ENCODE data around the gene CPEB2.
"Not testable (repeated sequence)": the region's sequence is repeated elsewhere in the genome, so short reads cannot be mapped to it uniquely, and the experiment has no call there.

CPEB2 gene

DNA sequence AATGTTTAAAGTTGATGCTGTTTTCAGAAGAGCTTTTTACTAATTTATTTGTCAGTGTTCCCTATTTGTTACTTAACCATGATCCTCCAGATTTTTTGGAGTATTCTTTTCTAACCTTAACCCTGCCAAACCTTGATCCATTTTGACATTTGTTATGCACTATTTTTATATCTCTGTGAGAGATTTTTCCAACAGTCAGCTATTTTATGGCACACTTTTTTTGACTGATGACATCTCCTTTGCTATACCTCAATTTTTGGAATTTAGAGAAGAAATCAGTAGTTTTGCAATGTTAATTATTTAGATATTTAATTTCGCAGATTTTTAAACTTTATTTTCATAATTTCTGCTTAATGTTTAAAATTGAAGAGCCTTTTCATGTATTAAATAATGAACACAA lies 66.0 kb downstream of the CPEB2 start:
- TF ChIP-seq, protein P1, sequence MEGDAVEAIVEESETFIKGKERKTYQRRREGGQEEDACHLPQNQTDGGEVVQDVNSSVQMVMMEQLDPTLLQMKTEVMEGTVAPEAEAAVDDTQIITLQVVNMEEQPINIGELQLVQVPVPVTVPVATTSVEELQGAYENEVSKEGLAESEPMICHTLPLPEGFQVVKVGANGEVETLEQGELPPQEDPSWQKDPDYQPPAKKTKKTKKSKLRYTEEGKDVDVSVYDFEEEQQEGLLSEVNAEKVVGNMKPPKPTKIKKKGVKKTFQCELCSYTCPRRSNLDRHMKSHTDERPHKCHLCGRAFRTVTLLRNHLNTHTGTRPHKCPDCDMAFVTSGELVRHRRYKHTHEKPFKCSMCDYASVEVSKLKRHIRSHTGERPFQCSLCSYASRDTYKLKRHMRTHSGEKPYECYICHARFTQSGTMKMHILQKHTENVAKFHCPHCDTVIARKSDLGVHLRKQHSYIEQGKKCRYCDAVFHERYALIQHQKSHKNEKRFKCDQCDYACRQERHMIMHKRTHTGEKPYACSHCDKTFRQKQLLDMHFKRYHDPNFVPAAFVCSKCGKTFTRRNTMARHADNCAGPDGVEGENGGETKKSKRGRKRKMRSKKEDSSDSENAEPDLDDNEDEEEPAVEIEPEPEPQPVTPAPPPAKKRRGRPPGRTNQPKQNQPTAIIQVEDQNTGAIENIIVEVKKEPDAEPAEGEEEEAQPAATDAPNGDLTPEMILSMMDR (IDR thresholded peaks at IDR 0.05; ENCODE audit: low read depth, low read length, missing control alignments), result no peak
- in situ Hi-C loops (cut with HindIII; ENCODE audit: low pct_ligation_motif_present, low sequenced_read_pairs), result no loop called here
- Histone ChIP-seq H3K27ac (no peak overlapping the region), H3K27me3 (replicated peaks) (no peaks in the 10 kb centered on the region), H3K36me3 (replicated peaks) (peaks cover 32% of the 10 kb centered on the region), H3K4me3 (ENCODE audit: low read depth, low read length) (no peak overlapping the region)
- DNase-seq, result no peak

DNA sequence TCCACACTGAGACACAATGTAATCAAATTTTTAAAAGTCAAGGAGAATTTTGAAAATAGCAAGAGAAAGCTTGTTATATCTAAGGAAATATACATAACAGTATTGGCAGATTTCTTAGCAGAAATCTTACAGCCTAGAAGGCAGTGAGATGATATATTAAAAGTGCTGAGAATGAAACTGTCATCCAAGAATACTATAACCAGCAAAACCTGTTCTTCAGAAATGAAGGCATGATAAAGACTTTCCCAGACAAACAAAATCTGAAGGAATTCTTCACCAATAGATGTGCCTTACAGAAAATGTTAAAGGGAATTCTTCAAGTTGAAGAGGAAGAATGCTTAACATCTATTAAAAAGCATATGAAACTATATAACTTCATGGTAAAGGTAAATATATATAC lies 73.6 kb downstream of the CPEB2 start:
- Histone ChIP-seq H3K4me3 (ENCODE audit: low read depth, low read length) (no peak overlapping the region), H3K27me3 (replicated peaks) (no peaks in the 10 kb centered on the region), H3K27ac (no peak overlapping the region), H3K36me3 (replicated peaks) (no peaks in the 10 kb centered on the region)
- no peak for DNase-seq
- TF ChIP-seq, protein P1 (IDR thresholded peaks at IDR 0.05; ENCODE audit: low read depth, low read length, missing control alignments), result no peak
- in situ Hi-C loops (cut with HindIII; ENCODE audit: low pct_ligation_motif_present, low sequenced_read_pairs), result no loop called here

DNA sequence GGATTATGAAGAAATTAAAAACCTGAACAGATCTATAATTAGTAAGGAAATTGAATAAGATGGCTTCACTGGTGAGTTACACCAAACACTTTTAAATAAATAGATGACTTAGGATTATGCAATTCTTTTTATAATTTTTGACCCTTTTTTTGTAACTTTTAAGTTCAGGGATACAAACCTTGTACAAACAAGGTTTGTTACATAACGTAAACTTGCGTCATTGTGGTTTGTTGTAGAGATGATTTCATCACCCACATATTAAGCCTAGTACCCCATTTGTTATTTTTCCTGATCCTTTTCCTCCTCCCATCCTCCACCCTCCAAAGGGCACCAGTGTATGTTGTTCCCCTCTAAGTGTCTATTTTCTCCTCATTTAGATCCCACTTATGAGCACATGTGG lies 75.7 kb downstream of the CPEB2 start:
- peak overlapping the region; percentile 92 for H3K27ac ChIP-seq
- in situ Hi-C loops (cut with HindIII; ENCODE audit: low pct_ligation_motif_present, low sequenced_read_pairs), result no loop called here
- no peak overlapping the region for H3K4me3 ChIP-seq (ENCODE audit: low read depth, low read length)
- no peaks in the 10 kb centered on the region for H3K36me3 ChIP-seq (replicated peaks)
- H3K27me3 ChIP-seq (replicated peaks), result no peaks in the 10 kb centered on the region
- TF ChIP-seq, protein P1 (IDR thresholded peaks at IDR 0.05; ENCODE audit: low read depth, low read length, missing control alignments), result no peak
- peak; percentile 76 for DNase-seq

DNA sequence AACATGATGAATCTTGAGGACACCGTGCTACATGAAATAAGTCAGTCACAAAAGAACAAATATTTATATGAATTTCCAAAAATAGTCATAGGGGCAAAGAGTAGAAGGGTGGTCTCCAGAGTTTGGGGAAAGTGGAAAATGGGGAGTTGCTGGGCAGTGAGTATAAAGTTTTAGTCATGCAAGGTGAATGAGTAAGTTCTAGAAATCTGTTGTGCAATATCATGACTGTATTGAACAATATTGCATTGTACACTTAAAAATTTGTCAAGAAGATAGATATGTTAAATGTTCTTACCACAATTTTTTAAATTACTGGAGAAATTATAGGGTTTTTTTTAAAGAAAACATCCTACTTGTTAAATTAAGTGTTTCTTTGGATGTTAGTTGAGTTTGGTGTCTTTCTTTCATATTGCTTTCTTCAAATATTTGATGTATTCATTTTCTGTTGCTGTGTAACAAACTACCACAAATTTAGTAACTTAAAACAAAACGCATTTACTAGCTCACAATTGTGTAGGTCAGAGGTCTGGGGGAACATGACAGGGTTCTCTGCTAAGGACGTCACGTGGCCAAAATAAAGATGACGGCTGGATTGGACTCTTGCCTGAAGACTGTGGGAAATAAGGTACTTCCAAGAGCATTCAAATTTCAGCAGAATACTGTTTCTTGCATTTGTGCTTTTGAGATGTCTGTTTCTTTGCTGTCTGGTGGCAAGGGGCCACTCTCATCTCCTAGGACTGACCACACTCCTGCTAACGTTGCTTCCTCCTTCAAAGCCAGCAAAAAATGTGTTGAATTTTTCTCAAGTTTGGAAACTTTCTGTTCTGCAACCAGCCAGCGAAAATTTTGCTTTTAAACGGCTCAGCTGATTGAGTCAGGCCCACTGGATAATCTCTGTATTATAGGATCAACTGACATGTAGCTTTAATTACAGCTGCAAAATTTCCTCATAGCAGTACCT lies 76.7 kb downstream of the CPEB2 start:
- no peaks in the 10 kb centered on the region for H3K27me3 ChIP-seq (replicated peaks)

DNA sequence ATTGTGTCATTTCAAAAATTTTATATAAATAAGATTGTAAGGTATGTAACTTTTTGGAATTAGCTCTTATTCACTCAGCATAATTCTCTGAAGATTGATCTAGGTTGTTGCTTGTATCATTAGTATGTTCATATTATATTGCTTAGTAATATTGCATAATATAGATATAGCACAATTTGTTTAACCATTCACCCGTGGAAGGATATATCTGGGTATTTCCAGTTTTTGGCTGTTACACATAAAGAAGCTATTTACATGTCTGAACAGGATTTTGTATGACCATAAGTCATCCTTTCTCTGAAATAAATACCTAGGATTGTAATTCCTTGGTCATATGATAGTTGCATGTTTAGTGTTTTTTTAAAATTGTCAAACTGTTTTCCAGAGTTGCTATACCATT lies 82.5 kb downstream of the CPEB2 start:
- H3K4me3 ChIP-seq (ENCODE audit: low read depth, low read length), result no peak overlapping the region
- in situ Hi-C loops (cut with HindIII; ENCODE audit: low pct_ligation_motif_present, low sequenced_read_pairs), result no loop called here
- TF ChIP-seq, protein P1 (IDR thresholded peaks at IDR 0.05; ENCODE audit: low read depth, low read length, missing control alignments), result no peak
- H3K36me3 ChIP-seq (replicated peaks), result no peaks in the 10 kb centered on the region
- DNase-seq, result no peak
- H3K27ac ChIP-seq, result no peak overlapping the region
- no peaks in the 10 kb centered on the region for H3K27me3 ChIP-seq (replicated peaks)

More for the DNA sequence above, 76.7 kb downstream of the CPEB2 start:
- peak; percentile 29 for DNase-seq
- in situ Hi-C loops (cut with HindIII; ENCODE audit: low pct_ligation_motif_present, low sequenced_read_pairs), result no loop called here
- Histone ChIP-seq H3K4me3 (ENCODE audit: low read depth, low read length) (no peak overlapping the region), H3K36me3 (replicated peaks) (no peaks in the 10 kb centered on the region), H3K27ac (peak overlapping the region; percentile 92)
- TF ChIP-seq, protein P1 (IDR thresholded peaks at IDR 0.05; ENCODE audit: low read depth, low read length, missing control alignments), result no peak

DNA sequence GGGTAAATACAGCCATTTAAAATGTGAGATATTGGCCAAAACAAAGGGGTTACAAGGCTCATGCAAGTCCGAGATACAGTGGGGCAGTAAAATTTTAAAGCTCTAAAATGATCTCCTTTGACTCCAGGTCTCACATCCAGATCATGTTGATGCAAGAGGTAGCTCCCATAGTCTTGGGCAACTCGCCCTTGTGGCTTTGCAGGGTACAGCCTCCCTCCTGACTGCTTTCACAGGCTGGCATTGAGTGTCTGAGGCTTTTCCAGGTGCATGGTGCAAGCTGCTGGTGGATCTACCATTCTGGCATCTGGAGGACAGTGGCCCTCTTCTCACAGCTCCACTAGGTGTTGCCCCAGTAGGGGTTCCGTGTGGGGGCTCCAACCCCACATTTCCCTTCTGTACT lies 83.5 kb downstream of the CPEB2 start:
- in situ Hi-C loops (cut with HindIII; ENCODE audit: low pct_ligation_motif_present, low sequenced_read_pairs); H3K27me3 ChIP-seq (replicated peaks); H3K36me3 ChIP-seq (replicated peaks); H3K27ac ChIP-seq; DNase-seq; H3K4me3 ChIP-seq (ENCODE audit: low read depth, low read length): not testable (repeated sequence)

DNA sequence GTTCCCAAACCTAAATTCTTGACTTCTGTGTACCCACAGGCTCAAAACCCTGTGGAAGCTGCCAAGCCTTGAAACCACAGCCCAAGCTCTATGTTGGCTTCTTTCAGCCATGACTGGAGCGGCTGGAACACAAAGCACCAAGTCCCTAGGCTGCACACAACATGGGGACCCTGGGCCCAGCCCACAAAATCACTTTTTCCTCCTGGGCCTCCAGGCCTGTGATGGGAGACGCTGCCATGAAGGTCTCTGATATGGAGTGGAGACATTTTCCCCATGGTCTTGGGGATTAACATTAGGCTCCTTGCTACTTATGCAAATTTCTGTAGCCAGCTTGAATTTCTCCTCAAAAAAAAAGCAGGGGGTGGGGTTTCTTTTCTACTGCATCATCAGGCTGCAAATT lies 84.0 kb downstream of the CPEB2 start:
- in situ Hi-C loops (cut with HindIII; ENCODE audit: low pct_ligation_motif_present, low sequenced_read_pairs); H3K27ac ChIP-seq; H3K4me3 ChIP-seq (ENCODE audit: low read depth, low read length); H3K27me3 ChIP-seq (replicated peaks); H3K36me3 ChIP-seq (replicated peaks); DNase-seq: not testable (repeated sequence)
